Activated T-cell treated with anti-CD3 and anti-CD28 coated beads, Interleukin-2, amount 50 U/mL, for 72 hours (primary cell): ENCODE results near the gene ZNF860. TPM values are rescaled to one million over a fixed set of nuclear protein-coding genes. Genes with fewer than 3 reads are reported as not detected.
A peak's percentile ranks its signal among the peaks of the same experiment; 100 is the strongest.

Source experiments
- ATAC-seq, 2 donors: fragments of 150-1000 bp; cut with Tn5 transposase; replicated peaks in 1 of 2; 2 replicates each; pipeline ENCODE4 v1.10.0; 2021; ENCODE audit warnings: moderate library complexity in 2 of 2, mild to moderate bottlenecking in 1 of 2
- DNase-seq, 2 donors: peaks; one replicate each; pipeline ENCODE4 v3.0.0; 2021 to 2022; ENCODE audit warnings: mixed read lengths in 1 of 2
- H3K27ac Mint-ChIP-seq: one replicate; pipeline ENCODE4 v1.8.0; 2022; ENCODE audit warnings: mild to moderate bottlenecking, moderate library complexity, mixed read lengths
- H3K27me3 Mint-ChIP-seq: one replicate; pipeline ENCODE4 v1.8.0; 2022; ENCODE audit warnings: low read depth, mixed read lengths
- H3K36me3 Mint-ChIP-seq, 2 donors: one replicate each; pipeline ENCODE4 v1.8.0; 2022; ENCODE audit warnings: mixed read lengths in 2 of 2, mild to moderate bottlenecking in 1 of 2; ENCODE audit not compliant: insufficient read depth in 2 of 2
- H3K4me1 Mint-ChIP-seq: one replicate; pipeline ENCODE4 v1.8.0; 2022; ENCODE audit warnings: low read depth, mixed read lengths
- H3K4me3 Mint-ChIP-seq, 2 donors: one replicate each; pipeline ENCODE4 v1.8.0; 2022; ENCODE audit warnings: mild to moderate bottlenecking in 2 of 2, mixed read lengths in 2 of 2, moderate library complexity in 2 of 2
- H3K9me3 Mint-ChIP-seq, 2 donors: one replicate each; pipeline ENCODE4 v1.8.0; 2022; ENCODE audit warnings: mixed read lengths in 2 of 2
- total RNA-seq, 2 donors: library from RNA; stranded (reverse); gene quantifications; one replicate each; pipeline ENCODE4 v1.2.3, GENCODE V29; 2022

The ZNF860 gene
- total RNA-seq, 2 donors from 2014 or later = 0.14 TPM; not detected in 1

GRCh38 chr3:31968927-31969418, 12.6 kb upstream of the ZNF860 start:
- no peak for DNase-seq
- no peaks in the 10 kb centered on the region for H3K9me3 Mint-ChIP-seq
- no peak overlapping the region for H3K4me3 Mint-ChIP-seq
- H3K27ac Mint-ChIP-seq = no peak overlapping the region
- peaks cover 14% of the 10 kb centered on the region for H3K27me3 Mint-ChIP-seq
- ATAC-seq = no peak
- H3K36me3 Mint-ChIP-seq = no peaks in the 10 kb centered on the region
- H3K4me1 Mint-ChIP-seq = no peaks in the 10 kb centered on the region

GRCh38 chr3:31971607-31972006, 9.9 kb upstream of the ZNF860 start:
- DNase-seq (no peak), ATAC-seq (no peak)
- H3K4me3 Mint-ChIP-seq = no peak overlapping the region
- H3K36me3 Mint-ChIP-seq = peaks cover 0 to 1% of the 10 kb centered on the region in 2 donors
- H3K4me1 Mint-ChIP-seq = no peaks in the 10 kb centered on the region
- H3K9me3 Mint-ChIP-seq = no peaks in the 10 kb centered on the region
- no peak overlapping the region for H3K27ac Mint-ChIP-seq
- peaks cover 33% of the 10 kb centered on the region for H3K27me3 Mint-ChIP-seq

GRCh38 chr3:31973081-31973480, 8.5 kb upstream of the ZNF860 start:
- peaks cover 47% of the 10 kb centered on the region for H3K27me3 Mint-ChIP-seq
- H3K9me3 Mint-ChIP-seq = no peaks in the 10 kb centered on the region
- peaks cover 0 to 1% of the 10 kb centered on the region in 2 donors for H3K36me3 Mint-ChIP-seq

GRCh38 chr3:31973837-31974236, 7.7 kb upstream of the ZNF860 start:
- ATAC-seq = no peak
- Mint-ChIP-seq H3K27me3 (peaks cover 53% of the 10 kb centered on the region), H3K27ac (no peak overlapping the region), H3K4me3 (no peak overlapping the region), H3K4me1 (peaks cover 7% of the 10 kb centered on the region), H3K9me3 (no peaks in the 10 kb centered on the region), H3K36me3 (peaks cover 0 to 1% of the 10 kb centered on the region in 2 donors)
- DNase-seq = no peak

More at GRCh38 chr3:31973081-31973480, 8.5 kb upstream of the ZNF860 start:
- ATAC-seq (no peak), DNase-seq (no peak)
- H3K27ac Mint-ChIP-seq = no peak overlapping the region
- no peaks in the 10 kb centered on the region for H3K4me1 Mint-ChIP-seq
- no peak overlapping the region for H3K4me3 Mint-ChIP-seq

GRCh38 chr3:31974471-31974870, 7.1 kb upstream of the ZNF860 start:
- no peaks in the 10 kb centered on the region for H3K9me3 Mint-ChIP-seq
- no peak overlapping the region for H3K4me3 Mint-ChIP-seq
- H3K36me3 Mint-ChIP-seq = peaks cover 0 to 1% of the 10 kb centered on the region in 2 donors
- H3K27me3 Mint-ChIP-seq = peaks cover 58% of the 10 kb centered on the region
- DNase-seq (no peak), ATAC-seq (no peak)
- H3K4me1 Mint-ChIP-seq = peaks cover 13% of the 10 kb centered on the region
- H3K27ac Mint-ChIP-seq = no peak overlapping the region

- Mint-ChIP-seq H3K4me3 (no peak overlapping the region), H3K9me3 (no peaks in the 10 kb centered on the region), H3K4me1 (peaks cover 17% of the 10 kb centered on the region), H3K36me3 (peaks cover 0 to 1% of the 10 kb centered on the region in 2 donors), H3K27ac (no peak overlapping the region), H3K27me3 (peaks cover 62% of the 10 kb centered on the region)
- DNase-seq (no peak), ATAC-seq (no peak)
These were observed 6.6 kb upstream of the ZNF860 start for GRCh38 chr3:31974964-31975363.

- Mint-ChIP-seq H3K27me3 (peaks cover 63% of the 10 kb centered on the region), H3K4me3 (no peak overlapping the region), H3K27ac (no peak overlapping the region), H3K4me1 (peaks cover 18% of the 10 kb centered on the region), H3K9me3 (no peaks in the 10 kb centered on the region), H3K36me3 (peaks cover 1 to 5% of the 10 kb centered on the region in 2 donors)
- DNase-seq (no peak), ATAC-seq (no peak)
These were observed 5.2 kb upstream of the ZNF860 start for GRCh38 chr3:31976302-31976701.

GRCh38 chr3:31977736-31978135, 3.8 kb upstream of the ZNF860 start:
- DNase-seq (no peak), ATAC-seq (no peak)
- peaks cover 23% of the 10 kb centered on the region for H3K4me1 Mint-ChIP-seq
- peaks cover 77% of the 10 kb centered on the region for H3K27me3 Mint-ChIP-seq
- no peak overlapping the region for H3K4me3 Mint-ChIP-seq
- no peak overlapping the region for H3K27ac Mint-ChIP-seq
- no peaks in the 10 kb centered on the region for H3K9me3 Mint-ChIP-seq
- peaks cover 1 to 5% of the 10 kb centered on the region in 2 donors for H3K36me3 Mint-ChIP-seq

GRCh38 chr3:31978553-31978952, 3.0 kb upstream of the ZNF860 start:
- peak overlapping the region; percentile 85 to 86 for H3K4me3 Mint-ChIP-seq
- peaks cover 79% of the 10 kb centered on the region for H3K27me3 Mint-ChIP-seq
- H3K27ac Mint-ChIP-seq = peak overlapping the region; percentile 87

GRCh38 chr3:31979001-31979697, 2.4 kb upstream of the ZNF860 start:
- Mint-ChIP-seq H3K4me3 (peak overlapping the region; percentile 85 to 86), H3K9me3 (no peaks in the 10 kb centered on the region), H3K27me3 (peaks cover 76% of the 10 kb centered on the region), H3K4me1 (peaks cover 23% of the 10 kb centered on the region), H3K27ac (peak overlapping the region; percentile 87), H3K36me3 (peaks cover 1 to 5% of the 10 kb centered on the region in 2 donors)
- DNase-seq (peak in 1 of 2 donors; percentile 19), ATAC-seq (peak; percentile 64 to 67)

More at GRCh38 chr3:31978553-31978952, 3.0 kb upstream of the ZNF860 start:
- ATAC-seq = no peak
- Mint-ChIP-seq H3K36me3 (peaks cover 1 to 5% of the 10 kb centered on the region in 2 donors), H3K9me3 (no peaks in the 10 kb centered on the region), H3K4me1 (peaks cover 23% of the 10 kb centered on the region)
- no peak for DNase-seq

- no peak overlapping the region for H3K27ac Mint-ChIP-seq
- H3K4me1 Mint-ChIP-seq = peaks cover 23% of the 10 kb centered on the region
- no peaks in the 10 kb centered on the region for H3K9me3 Mint-ChIP-seq
- ATAC-seq (peak; percentile 64 to 66), DNase-seq (peak; percentile 41)
- peaks cover 0 to 5% of the 10 kb centered on the region in 2 donors for H3K36me3 Mint-ChIP-seq
- peak overlapping the region; percentile 79 to 85 for H3K4me3 Mint-ChIP-seq
- H3K27me3 Mint-ChIP-seq = peaks cover 64% of the 10 kb centered on the region
These were observed 882 bp upstream of the ZNF860 start for GRCh38 chr3:31980530-31981205.

- Mint-ChIP-seq H3K9me3 (peaks cover 3% of the 10 kb centered on the region in 2 donors), H3K27me3 (peaks cover 31% of the 10 kb centered on the region), H3K36me3 (peaks cover 2 to 7% of the 10 kb centered on the region in 2 donors), H3K4me1 (peaks cover 11% of the 10 kb centered on the region), H3K27ac (no peak overlapping the region), H3K4me3 (no peak overlapping the region)
- ATAC-seq (no peak), DNase-seq (no peak)
These were observed 2.8 kb downstream of the ZNF860 start for GRCh38 chr3:31984321-31984720.

- DNase-seq = no peak
- Mint-ChIP-seq H3K4me3 (no peak overlapping the region), H3K9me3 (peaks cover 3% of the 10 kb centered on the region in 2 donors), H3K27me3 (peaks cover 25% of the 10 kb centered on the region), H3K27ac (no peak overlapping the region), H3K4me1 (peaks cover 6% of the 10 kb centered on the region), H3K36me3 (peaks cover 2% of the 10 kb centered on the region in 2 donors)
- no peak for ATAC-seq
These were observed 4.3 kb downstream of the ZNF860 start for GRCh38 chr3:31985831-31986230.
